Stimulated activated CD4-positive, alpha-beta T cell treated with anti-CD3 and anti-CD28 coated beads, TNF-alpha, amount 100 ng/mL, for 48 hours (primary cell): ENCODE data around the gene CPNE8.
A peak's percentile ranks its signal among the peaks of the same experiment; 100 is the strongest.
"Not testable (repeated sequence)": the region's sequence is repeated elsewhere in the genome, so short reads cannot be mapped to it uniquely, and the experiment has no call there.

ENCODE experiments used
- DNase-seq, 3 donors: peaks; one replicate each; pipeline ENCODE4 v3.0.0-alpha.2; 2020; ENCODE audit warnings: low read depth in 3 of 3

The CPNE8 gene

DNA sequence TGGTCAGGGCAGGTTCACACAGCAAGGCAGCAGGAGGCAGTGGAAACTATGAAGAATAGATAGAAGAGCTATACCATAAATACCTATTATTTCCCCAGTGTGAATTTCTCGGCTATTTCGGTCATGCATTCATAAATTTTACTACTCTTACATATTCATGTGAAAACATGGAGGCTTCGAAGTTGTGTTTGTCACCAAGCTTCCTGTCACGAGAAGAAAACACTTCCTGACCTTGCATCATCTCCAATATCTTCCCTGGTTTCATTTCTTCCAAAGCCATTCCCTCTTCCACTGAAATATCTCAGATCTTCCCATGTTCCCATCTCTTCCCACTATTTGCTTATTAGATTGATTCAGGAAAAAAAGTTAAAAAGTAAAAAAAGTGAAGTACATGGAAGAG, 80.4 kb downstream of the CPNE8 start:
- no peak for DNase-seq

- DNase-seq: no peak
Measured at GRCh38 chr12:38823738-38824137, 81.7 kb downstream of the CPNE8 start.

DNA sequence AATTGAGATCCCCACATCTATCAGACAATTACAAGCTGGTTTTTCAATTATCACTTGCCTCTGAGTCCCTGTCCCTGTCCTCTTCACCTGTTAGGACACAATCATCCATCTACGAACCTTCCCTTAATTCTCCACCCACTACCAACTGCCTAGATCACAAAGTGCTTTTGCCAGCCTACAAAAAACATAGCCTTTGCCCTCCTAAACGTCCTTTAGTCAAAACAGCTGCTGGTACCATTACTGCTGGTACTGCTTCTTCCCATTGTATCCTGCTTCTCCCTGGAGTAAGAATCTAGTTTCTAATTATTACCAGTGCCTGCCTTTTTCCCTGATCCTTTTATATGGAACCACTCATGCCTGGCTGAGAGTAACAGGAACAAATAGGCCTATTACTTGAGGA, 82.1 kb downstream of the CPNE8 start:
- no peak for DNase-seq

DNA sequence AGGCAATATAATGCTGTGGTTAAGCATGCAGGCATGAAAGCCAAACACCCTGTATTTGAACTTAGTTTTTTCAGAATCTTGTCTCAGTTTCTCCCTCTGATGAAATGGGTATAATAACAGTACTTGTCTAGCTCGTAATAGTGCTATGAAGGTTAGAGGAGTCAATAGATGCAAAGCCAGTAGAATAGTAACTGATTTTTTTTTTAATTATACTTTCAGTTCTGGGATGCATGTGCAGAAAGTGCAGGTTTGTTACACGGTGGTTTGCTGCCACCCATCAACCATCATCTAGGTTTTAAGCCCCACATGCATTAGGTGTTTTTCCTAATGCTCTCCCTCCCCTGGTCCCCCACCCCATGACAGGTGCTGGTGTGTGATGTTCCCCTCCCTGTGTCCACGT, 87.4 kb downstream of the CPNE8 start:
- no peak for DNase-seq

GRCh38 chr12:38813923-38814322, 91.5 kb downstream of the CPNE8 start:
- DNase-seq: no peak

DNA sequence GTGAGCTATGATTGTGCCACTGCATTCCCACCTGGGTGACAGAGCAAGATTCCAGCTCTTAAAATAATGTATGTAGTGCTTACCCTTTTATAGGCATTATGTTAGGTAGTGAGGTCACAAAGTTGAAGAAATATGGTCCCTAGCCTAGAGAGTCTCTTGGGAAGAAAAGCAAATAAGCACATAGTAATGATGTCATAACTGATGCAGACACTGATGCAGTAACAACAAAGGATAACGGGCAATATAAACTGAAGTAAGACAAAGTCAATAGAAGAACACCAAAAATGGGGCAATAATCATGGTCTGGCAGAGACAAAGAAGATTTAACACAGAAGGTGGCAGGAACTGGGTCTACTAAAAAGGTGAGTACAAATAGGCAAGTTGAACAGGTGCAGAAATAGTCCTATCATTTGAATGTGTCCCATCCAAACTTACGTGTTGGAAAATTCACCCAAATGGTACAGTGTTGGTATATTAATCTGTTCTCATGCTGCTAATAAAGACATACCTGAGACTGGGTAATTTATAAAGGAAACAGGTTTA, 93.5 kb downstream of the CPNE8 start:
- DNase-seq: no peak

DNA sequence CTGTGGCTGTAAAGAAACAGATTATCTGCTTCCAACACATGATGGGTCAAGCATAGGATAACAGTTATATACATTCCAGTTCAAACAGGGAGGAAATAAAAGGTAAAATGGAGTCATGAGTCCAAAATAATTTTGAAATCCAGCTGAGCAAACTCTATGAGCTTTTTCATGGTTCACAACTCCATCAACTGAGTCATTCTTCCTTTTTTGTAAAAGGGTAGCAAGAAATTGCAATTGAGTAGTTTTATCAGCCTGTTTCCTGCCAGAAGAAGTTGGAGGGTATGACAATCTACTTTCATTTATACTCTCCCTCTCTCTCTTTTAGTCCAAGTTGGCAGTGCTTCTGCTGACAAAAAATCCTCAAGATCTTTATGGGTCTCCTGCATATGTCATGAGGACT, 95.6 kb downstream of the CPNE8 start:
- DNase-seq: no peak

DNA sequence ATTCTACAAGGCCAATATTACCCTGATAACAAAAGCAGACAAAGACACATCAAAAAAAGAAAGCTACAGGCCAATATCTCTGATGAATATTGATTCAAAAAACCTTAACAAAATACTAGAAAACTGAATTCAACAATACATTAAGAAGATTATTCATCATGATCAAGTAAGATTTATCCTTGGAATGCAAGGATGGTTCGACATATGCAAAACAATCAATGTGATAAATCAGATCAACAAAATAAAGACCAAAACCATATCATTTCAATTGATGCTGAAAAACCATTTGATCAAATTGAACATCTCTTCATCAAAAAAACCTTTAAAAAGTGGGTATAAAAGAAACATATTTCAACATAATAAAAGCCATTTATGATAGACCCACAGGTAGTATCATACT, 117.3 kb downstream of the CPNE8 start:
- DNase-seq: no peak

GRCh38 chr12:38785381-38785780, 120.0 kb downstream of the CPNE8 start:
- no peak for DNase-seq

- DNase-seq: no peak
Measured at GRCh38 chr12:38783304-38783703, 122.1 kb downstream of the CPNE8 start.

DNA sequence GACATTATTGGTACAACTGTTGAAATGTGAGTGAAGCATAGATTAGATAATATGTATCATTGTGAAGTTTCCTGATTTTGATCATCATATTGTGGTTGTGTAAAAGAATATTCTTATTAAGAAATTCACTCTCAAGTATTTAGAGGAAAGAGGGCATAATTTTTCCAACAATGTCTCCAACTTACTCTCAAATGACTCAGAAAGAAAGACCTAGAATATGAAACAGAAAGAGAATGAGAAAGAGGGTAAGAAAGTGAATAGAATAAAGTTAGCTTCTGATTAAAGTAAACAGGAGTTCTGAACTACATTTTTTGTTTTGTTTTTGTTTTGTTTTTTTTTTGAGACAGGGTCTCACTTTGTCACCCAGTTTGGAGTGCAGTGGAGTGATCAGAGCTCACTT, 123.0 kb downstream of the CPNE8 start:
- DNase-seq: no peak

GRCh38 chr12:38776647-38777046, 128.7 kb downstream of the CPNE8 start:
- no peak for DNase-seq

DNA sequence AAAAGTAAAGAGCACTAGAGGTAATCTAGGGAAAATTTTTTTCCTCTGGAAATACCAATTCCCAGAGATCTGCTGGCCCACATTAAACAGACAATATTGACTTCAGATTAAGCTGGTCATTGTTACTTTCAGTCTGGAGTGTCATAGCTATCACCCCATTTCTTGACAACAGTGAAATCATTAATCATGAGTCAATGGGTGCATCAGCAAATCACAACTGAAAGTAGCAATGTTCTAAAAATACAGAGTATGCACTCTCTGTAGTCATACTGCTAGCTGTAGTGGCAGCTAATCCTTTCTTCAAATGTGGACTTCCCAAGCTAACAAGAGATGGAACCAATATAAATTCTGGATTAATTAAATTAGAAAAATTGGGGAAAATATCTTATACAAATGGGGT, 129.9 kb downstream of the CPNE8 start:
- DNase-seq: no peak

GRCh38 chr12:38772437-38772836, 133.0 kb downstream of the CPNE8 start:
- DNase-seq: no peak

GRCh38 chr12:38771871-38772270, 133.5 kb downstream of the CPNE8 start:
- DNase-seq: peak in 2 of 3 donors; percentile 2 to 3

DNA sequence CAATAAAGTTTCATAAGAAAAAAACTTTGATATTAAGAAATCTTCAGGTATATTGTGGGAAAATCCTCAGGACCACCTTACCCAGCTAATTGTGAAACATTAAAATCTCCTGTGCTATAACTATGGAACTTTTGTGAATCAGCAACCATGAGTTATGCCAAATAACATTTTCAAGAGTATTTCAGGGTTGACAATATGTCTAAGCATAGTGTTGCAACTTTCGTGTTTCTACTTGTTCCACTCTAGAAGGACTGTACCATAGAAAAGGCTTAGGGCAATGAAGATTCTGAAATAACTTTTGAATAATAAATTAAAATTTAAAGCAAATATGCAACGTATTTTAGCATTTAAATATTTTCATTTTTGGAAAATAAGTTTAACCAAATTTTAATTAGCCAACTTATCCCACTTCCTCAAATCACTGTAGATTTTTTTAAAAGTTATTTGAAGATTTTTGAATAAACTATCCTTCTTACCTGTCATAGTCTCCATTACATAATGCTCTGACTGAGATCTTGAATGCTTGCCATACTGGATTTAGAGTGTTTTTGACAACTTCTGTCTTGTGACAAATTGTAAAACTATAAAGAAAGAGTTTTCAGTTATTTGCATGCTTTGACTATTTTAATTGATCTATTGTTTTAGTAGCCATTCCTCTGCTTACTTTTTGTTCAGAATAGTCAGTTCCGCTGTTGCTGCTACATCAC, 143.6 kb downstream of the CPNE8 start:
- no peak for DNase-seq

DNA sequence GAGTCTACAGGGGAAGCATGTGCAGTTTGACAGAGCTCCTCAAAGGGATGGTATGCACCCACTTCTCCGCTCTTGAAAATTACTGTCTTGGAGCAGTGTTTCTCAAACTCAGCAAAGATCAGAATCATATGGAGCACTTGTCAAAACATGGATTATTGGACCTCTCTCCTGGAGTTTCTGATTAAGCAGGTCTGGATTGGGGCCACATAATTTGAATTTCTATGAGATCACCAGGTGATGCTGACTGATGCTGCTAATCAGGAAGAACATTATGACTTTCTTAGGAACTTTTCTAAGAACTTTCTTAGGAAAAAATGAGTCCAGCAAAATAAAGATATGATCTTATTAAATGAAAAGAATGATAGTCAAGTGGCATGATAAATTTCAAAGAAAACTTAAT, 144.3 kb downstream of the CPNE8 start:
- DNase-seq: no peak

- no peak for DNase-seq
Measured at GRCh38 chr12:38759621-38760020, 145.8 kb downstream of the CPNE8 start.

DNA sequence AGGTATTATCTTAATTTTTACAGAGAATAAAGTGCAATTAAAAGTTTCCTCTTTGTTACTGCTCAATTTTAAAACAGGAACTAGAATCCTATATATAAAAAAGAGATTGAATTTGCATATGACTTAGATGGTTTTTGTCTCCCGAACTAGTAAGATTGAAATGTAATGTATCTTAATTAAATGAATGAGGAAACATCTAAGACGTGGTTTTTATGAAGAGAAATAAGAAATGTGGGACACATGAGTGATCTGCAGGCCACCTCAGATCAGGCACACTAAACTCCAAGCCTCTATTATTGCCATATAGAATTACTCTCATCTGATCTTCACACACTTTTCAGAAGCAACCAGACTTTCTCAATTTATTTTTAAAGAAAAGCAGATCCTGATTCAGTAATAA, 158.6 kb downstream of the CPNE8 start:
- DNase-seq: no peak

DNA sequence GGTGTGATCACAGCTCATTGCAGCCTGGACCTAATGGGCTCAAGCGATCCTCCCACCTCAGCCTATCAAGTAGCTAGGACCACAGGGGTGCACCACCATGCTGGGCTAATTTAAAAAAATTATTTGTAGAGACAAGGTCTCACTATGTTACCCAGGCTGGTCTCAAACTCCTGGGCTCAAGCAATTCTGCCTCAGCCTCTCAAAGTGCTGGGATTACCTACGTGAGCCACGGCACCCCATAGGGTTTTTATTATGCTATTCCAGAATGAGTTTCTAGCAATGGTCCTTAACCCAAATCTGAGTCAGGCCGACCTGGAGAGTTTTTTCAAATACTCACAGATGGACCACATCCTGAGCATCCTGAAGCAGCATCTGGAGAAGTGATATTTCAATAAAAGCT, 159.8 kb downstream of the CPNE8 start:
- DNase-seq: no peak

DNA sequence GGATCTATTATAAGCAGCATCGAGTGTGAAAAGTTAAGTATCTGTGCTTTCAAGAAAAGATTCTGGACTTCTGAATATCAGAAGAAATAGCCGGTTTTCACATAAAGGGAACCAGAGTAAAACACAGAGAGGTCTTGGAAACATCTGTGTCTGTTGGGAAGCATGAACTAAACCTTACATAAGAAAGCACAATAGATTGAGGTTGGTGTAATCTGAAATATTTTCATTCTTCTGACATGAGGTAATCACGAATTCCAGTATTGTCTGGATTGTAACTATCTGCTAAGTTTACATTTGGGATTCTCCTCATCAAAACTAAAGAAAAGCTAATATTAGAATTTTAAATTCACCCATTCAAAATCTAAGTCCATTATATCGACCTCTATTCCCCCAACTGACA, 161.3 kb downstream of the CPNE8 start:
- DNase-seq: no peak

GRCh38 chr12:38742496-38742895, 162.9 kb downstream of the CPNE8 start:
- DNase-seq: not testable (repeated sequence)

GRCh38 chr12:38736821-38737220, 168.6 kb downstream of the CPNE8 start:
- DNase-seq: no peak

DNA sequence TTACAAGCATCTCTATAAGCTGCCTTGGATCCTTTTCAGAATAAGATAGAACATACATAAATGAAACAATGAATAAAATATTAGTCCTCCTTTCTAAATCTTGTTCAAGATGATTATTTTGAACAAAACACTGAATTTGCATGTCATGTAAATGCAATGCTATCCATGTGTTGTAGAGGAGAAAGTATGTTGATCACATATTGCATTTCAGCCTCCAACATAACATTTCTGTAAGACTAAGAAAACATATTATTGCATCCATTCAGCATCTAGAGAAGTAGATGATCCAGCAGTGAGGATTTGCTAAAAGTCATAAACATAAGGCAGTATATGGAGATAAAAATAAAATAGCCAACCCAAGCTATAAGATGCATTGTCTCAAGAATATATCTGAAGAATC, 172.6 kb downstream of the CPNE8 start:
- DNase-seq: no peak
